Breast epithelium (tissue), 3 donors: Measurements from ENCODE around the gene CDH1.

Source experiments
- POLR2AphosphoS5 ChIP-seq, 3 donors: sonication (generic); formaldehyde crosslinking; IDR thresholded peaks; one replicate each; pipeline ENCODE4 v1.6.1; 2017; ENCODE audit warnings: antibody characterized with exemption in 3 of 3
- TF ChIP-seq, protein P1 (sequence below), 3 donors: fragments of 450-650 bp; IDR thresholded peaks; one replicate each; pipeline ENCODE4 v1.5.1; 2016 to 2017; ENCODE audit warnings: antibody characterized with exemption in 3 of 3, mild to moderate bottlenecking in 3 of 3, moderate library complexity in 3 of 3

- TF ChIP-seq, protein P1, sequence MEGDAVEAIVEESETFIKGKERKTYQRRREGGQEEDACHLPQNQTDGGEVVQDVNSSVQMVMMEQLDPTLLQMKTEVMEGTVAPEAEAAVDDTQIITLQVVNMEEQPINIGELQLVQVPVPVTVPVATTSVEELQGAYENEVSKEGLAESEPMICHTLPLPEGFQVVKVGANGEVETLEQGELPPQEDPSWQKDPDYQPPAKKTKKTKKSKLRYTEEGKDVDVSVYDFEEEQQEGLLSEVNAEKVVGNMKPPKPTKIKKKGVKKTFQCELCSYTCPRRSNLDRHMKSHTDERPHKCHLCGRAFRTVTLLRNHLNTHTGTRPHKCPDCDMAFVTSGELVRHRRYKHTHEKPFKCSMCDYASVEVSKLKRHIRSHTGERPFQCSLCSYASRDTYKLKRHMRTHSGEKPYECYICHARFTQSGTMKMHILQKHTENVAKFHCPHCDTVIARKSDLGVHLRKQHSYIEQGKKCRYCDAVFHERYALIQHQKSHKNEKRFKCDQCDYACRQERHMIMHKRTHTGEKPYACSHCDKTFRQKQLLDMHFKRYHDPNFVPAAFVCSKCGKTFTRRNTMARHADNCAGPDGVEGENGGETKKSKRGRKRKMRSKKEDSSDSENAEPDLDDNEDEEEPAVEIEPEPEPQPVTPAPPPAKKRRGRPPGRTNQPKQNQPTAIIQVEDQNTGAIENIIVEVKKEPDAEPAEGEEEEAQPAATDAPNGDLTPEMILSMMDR (IDR thresholded peaks at IDR 0.05): no peak
- TF ChIP-seq POLR2AphosphoS5 (IDR thresholded peaks at IDR 0.05): no peak
Measured at GRCh38 chr16:68764862-68765261, 27.8 kb downstream of the CDH1 start.
